GM12801 (cell line): ENCODE results near the gene CCDC138.

ENCODE experiments used
- CTCF ChIP-seq: IDR thresholded peaks from one replicate; pipeline ENCODE4 v1.5.1; 2011; ENCODE audit warnings: control low read depth; ENCODE audit not compliant: insufficient read length; ENCODE audit errors: extremely low read depth

The CCDC138 gene

GRCh38 chr2:108837198-108837597, 50.6 kb downstream of the CCDC138 start:
- TF ChIP-seq CTCF, result no peak

DNA sequence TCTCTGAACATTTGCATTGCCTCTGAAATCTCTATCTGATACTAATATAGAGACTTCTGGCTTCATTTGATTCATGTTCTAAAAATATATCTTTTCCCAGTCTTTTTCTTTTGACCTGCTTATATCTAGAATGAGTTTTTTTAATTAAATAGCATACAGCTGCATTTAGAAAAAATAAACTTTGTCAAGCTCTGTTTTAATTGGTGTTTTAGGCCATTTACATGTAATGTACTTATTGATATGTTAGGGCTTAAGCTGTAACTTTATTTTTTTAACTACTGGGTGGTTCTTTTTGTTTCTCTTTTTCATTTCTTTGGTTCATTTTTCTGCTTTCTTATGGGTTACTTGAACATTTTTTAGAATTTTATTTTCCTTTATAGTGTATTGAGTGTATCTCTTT, 54.9 kb downstream of the CCDC138 start:
- TF ChIP-seq CTCF, result no peak

GRCh38 chr2:108845923-108846322, 59.4 kb downstream of the CCDC138 start:
- TF ChIP-seq CTCF, result no peak

DNA sequence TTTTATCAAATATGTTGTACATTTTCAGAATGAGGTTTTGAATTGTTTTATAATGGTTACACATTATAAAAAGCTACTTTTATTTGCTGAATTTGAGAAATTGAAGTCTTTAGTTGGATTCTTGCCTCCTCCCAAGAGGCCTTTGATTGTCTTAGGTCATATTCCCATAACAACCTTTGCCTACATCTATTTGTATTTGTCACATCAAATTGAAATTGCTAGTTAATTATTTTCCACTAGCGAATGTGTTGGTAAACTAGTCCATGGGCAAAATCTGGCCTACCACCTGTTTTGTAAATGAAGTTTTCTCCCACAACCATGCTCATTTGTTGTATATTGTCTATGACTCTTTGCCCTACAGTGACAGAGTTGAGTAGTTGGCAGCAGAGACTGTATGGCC, 60.4 kb downstream of the CCDC138 start:
- TF ChIP-seq CTCF, result no peak

GRCh38 chr2:108852375-108852774, 65.8 kb downstream of the CCDC138 start:
- no peak for TF ChIP-seq CTCF

- no peak for TF ChIP-seq CTCF
Measured at GRCh38 chr2:108853421-108853820, 66.8 kb downstream of the CCDC138 start.

- TF ChIP-seq CTCF, result no peak
Measured at GRCh38 chr2:108854484-108854883, 67.9 kb downstream of the CCDC138 start.

- TF ChIP-seq CTCF, result no peak
Measured at GRCh38 chr2:108855194-108855593, 68.6 kb downstream of the CCDC138 start.
